Measurements from ENCODE around the gene HYDIN.
"Not testable (repeated sequence)": the region's sequence is repeated elsewhere in the genome, so short reads cannot be mapped to it uniquely, and the experiment has no call there.

HYDIN gene

GRCh38 chr16:70999735-71000134 lies 230.8 kb downstream of the HYDIN start:
- not testable (repeated sequence) for DNase-seq (ENCODE audit: low read depth in 3 of 3)

- DNase-seq (ENCODE audit: low read depth in 3 of 3) = not testable (repeated sequence)
Measured at GRCh38 chr16:70995799-70996198, 234.7 kb downstream of the HYDIN start.

GRCh38 chr16:70992511-70992910 lies 238.0 kb downstream of the HYDIN start:
- not testable (repeated sequence) for DNase-seq (ENCODE audit: low read depth in 3 of 3)

- not testable (repeated sequence) for DNase-seq (ENCODE audit: low read depth in 3 of 3)
Measured at GRCh38 chr16:70987019-70987715, 243.4 kb downstream of the HYDIN start.

GRCh38 chr16:70984675-70985074 lies 245.8 kb downstream of the HYDIN start:
- not testable (repeated sequence) for DNase-seq (ENCODE audit: low read depth in 3 of 3)

- DNase-seq (ENCODE audit: low read depth in 3 of 3) = not testable (repeated sequence)
Measured at GRCh38 chr16:70968332-70968731, 262.2 kb downstream of the HYDIN start.

- not testable (repeated sequence) for DNase-seq (ENCODE audit: low read depth in 3 of 3)
Measured at GRCh38 chr16:70960169-70960568, 270.4 kb downstream of the HYDIN start.

- not testable (repeated sequence) for DNase-seq (ENCODE audit: low read depth in 3 of 3)
Measured at GRCh38 chr16:70954922-70955321, 275.6 kb downstream of the HYDIN start.

- DNase-seq (ENCODE audit: low read depth in 3 of 3) = not testable (repeated sequence)
Measured at GRCh38 chr16:70953824-70954223, 276.7 kb downstream of the HYDIN start.

- not testable (repeated sequence) for DNase-seq (ENCODE audit: low read depth in 3 of 3)
Measured at GRCh38 chr16:70943551-70943950, 287.0 kb downstream of the HYDIN start.

- DNase-seq (ENCODE audit: low read depth in 3 of 3) = not testable (repeated sequence)
Measured at GRCh38 chr16:70939690-70940359, 290.7 kb downstream of the HYDIN start.

GRCh38 chr16:70936781-70937525 lies 293.6 kb downstream of the HYDIN start:
- not testable (repeated sequence) for DNase-seq (ENCODE audit: low read depth in 3 of 3)

GRCh38 chr16:70935325-70935724 lies 295.2 kb downstream of the HYDIN start:
- DNase-seq (ENCODE audit: low read depth in 3 of 3) = not testable (repeated sequence)

GRCh38 chr16:70933746-70934145 lies 296.8 kb downstream of the HYDIN start:
- not testable (repeated sequence) for DNase-seq (ENCODE audit: low read depth in 3 of 3)

GRCh38 chr16:70930757-70931156 lies 299.8 kb downstream of the HYDIN start:
- not testable (repeated sequence) for DNase-seq (ENCODE audit: low read depth in 3 of 3)

- not testable (repeated sequence) for DNase-seq (ENCODE audit: low read depth in 3 of 3)
Measured at GRCh38 chr16:70922164-70922563, 308.4 kb downstream of the HYDIN start.

GRCh38 chr16:70920661-70921060 lies 309.9 kb downstream of the HYDIN start:
- not testable (repeated sequence) for DNase-seq (ENCODE audit: low read depth in 3 of 3)

GRCh38 chr16:70888208-70888607 lies 342.3 kb downstream of the HYDIN start:
- DNase-seq (ENCODE audit: low read depth in 3 of 3) = not testable (repeated sequence)

- DNase-seq (ENCODE audit: low read depth in 3 of 3) = not testable (repeated sequence)
Measured at GRCh38 chr16:70884652-70885051, 345.9 kb downstream of the HYDIN start.

GRCh38 chr16:70882311-70882710 lies 348.2 kb downstream of the HYDIN start:
- not testable (repeated sequence) for DNase-seq (ENCODE audit: low read depth in 3 of 3)

GRCh38 chr16:70877895-70878294 lies 352.6 kb downstream of the HYDIN start:
- DNase-seq (ENCODE audit: low read depth in 3 of 3) = not testable (repeated sequence)

GRCh38 chr16:70876442-70876841 lies 354.1 kb downstream of the HYDIN start:
- not testable (repeated sequence) for DNase-seq (ENCODE audit: low read depth in 3 of 3)

Measured in stimulated activated CD4-positive, alpha-beta T cell treated with anti-CD3 and anti-CD28 coated beads, TNF-alpha, amount 100 ng/mL, for 48 hours (primary cell).